ENCODE measurements around the gene RPS2.

Gene RPS2

DNA sequence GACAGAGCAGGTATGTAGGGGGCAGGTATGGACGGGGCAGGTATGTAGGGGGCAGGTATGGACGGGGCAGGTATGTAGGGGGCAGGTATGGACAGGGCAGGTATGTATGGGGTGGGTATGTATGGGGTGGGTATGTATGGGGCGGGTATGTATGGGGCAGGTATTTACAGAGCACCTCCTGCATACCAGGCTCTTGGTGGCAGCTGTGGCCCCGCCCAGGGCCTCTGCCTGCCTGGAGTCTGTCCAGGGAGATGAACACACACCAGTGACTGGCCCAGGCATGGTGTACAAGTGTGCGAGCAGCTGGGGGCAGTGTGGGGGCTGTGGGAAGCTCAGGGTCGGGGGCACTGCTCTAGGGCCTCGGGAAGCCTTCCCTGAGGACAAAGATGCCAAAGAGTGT lies 14.6 kb downstream of the RPS2 start:
- TF ChIP-seq, protein P1, sequence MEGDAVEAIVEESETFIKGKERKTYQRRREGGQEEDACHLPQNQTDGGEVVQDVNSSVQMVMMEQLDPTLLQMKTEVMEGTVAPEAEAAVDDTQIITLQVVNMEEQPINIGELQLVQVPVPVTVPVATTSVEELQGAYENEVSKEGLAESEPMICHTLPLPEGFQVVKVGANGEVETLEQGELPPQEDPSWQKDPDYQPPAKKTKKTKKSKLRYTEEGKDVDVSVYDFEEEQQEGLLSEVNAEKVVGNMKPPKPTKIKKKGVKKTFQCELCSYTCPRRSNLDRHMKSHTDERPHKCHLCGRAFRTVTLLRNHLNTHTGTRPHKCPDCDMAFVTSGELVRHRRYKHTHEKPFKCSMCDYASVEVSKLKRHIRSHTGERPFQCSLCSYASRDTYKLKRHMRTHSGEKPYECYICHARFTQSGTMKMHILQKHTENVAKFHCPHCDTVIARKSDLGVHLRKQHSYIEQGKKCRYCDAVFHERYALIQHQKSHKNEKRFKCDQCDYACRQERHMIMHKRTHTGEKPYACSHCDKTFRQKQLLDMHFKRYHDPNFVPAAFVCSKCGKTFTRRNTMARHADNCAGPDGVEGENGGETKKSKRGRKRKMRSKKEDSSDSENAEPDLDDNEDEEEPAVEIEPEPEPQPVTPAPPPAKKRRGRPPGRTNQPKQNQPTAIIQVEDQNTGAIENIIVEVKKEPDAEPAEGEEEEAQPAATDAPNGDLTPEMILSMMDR (IDR thresholded peaks at IDR 0.05; ENCODE audit: low read depth, low read length): no peak
- DNase-seq (ENCODE audit: low read depth in 2 of 2): no peak
- H3K4me3 ChIP-seq (replicated peaks in 1 of 2; ENCODE audit: low read depth in 2 of 2, low read length in 2 of 2): no peak overlapping the region

DNA sequence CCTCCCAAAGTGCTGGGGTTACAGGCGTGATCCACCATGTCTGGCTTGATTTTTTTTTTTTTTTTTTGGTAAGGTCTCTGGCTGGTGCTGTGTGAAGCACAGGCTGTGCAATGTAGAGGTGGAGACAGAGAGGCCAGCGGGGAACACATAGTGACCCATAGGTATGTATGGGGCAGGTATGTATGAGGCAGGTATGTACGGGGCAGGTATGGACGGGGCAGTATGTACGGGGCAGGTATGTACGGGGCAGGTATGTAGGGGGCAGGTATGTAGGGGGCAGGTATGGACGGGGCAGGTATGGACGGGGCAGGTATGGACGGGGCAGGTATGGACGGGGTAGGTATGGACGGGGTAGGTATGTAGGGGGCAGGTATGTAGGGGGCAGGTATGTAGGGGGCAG lies 15.1 kb downstream of the RPS2 start:
- TF ChIP-seq, protein P1 (IDR thresholded peaks at IDR 0.05; ENCODE audit: low read depth, low read length): no peak
- no peak overlapping the region for H3K4me3 ChIP-seq (replicated peaks in 1 of 2; ENCODE audit: low read depth in 2 of 2, low read length in 2 of 2)

DNA sequence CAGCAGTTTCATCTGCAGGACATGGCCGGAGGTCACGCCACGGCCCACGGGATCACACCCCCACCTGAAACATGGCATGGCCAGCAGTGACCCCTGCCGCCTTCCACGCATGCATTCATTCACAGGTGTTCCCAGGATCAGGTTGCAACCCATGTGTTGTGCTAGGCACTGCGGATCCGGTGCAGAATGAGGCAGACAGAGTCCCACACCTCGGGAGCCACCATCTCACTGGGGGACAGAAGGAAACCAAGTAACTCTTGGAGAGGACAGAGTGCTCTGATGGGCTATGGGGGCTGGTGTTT lies 17.3 kb downstream of the RPS2 start:
- no peak overlapping the region for H3K4me3 ChIP-seq (replicated peaks in 1 of 2; ENCODE audit: low read depth in 2 of 2, low read length in 2 of 2)
- TF ChIP-seq, protein P1 (IDR thresholded peaks at IDR 0.05; ENCODE audit: low read depth, low read length): no peak
- DNase-seq (ENCODE audit: low read depth in 2 of 2): no peak

More for the DNA sequence above, 15.1 kb downstream of the RPS2 start:
- DNase-seq (ENCODE audit: low read depth in 2 of 2): no peak

DNA sequence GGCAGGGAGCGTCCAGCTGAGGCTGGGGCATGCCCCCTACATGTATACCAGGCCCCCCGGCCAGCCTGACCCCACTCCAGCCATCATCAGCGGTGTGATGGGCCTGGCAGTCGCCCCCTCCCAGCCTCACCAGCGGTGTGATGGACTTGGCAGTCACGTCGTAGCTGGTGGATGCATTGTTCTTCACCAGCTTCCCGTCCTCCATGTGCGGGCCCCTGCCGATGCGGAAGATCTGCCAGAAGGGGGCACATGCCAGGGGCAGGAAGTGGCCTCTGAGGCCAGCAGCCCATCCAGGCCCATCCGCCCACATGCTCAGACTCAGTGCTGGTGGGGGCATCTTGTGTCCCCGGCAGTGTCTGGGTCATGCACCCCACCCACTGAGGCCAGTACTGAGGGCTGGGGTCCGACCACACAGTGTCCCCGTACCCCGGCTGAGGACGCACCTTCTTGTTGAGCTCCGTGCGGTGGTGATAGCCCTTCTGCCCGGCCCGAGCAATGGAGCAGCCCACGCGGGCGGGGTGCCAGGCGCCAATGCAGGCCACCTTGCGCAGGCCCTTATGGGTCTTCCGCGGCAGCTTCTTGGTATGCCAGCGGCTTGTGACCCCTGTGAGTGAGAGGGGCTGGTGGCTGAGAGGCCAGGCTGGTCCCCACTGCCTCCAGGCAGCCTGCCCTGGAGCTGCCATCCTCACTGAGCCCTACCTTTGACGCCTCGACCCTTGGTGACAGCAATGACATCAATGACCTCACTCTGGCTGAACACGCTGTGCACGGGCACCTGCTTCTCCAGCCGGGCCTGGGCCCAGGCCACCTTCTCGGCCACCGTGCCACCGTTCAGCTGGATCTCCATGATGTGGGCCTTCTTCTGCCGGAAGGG lies 17.9 kb downstream of the RPS2 start:
- no peak for DNase-seq (ENCODE audit: low read depth in 2 of 2)
- TF ChIP-seq, protein P1 (IDR thresholded peaks at IDR 0.05; ENCODE audit: low read depth, low read length): no peak
- no peak overlapping the region for H3K4me3 ChIP-seq (replicated peaks in 1 of 2; ENCODE audit: low read depth in 2 of 2, low read length in 2 of 2)

DNA sequence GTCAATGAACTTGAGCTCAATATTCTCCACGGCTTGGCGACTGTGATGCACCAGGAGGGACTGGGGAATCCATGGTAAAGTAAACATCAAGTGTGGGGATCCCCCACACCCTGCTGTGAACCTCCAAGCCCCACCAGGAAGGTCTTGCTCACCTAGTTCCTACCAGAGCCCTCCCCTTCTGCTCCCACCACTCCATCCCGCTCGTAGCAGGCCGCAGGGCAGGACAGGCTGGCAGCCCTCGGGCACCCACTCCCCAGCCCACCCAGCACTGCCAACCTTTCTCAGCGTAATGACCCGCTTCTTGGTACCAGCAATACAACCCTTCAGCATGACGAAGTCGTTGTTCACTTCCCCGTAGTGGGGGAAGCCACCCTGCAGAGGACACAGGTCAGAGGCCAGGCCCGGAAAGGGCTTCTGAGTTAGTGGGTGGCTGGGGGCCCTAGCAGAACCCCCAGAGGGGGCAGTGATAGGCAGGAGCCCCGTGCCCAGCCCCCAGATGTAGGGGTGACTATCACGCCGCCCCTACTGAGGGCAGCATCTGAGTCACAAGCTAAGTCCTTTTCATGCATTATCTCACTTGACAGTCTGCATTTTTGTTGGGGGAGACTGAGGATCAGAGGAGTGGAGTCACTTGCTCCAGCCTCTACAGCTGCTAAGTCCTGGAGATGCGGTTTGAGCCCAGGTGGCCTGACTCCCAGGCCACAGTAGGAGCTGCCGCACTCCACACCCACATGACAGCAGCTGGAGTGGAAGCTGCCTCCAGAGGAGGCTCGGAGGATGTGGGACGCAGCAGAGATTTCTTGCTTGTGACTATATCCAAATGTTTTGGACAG lies 18.9 kb downstream of the RPS2 start:
- TF ChIP-seq, protein P1 (IDR thresholded peaks at IDR 0.05; ENCODE audit: low read depth, low read length): no peak
- H3K4me3 ChIP-seq (replicated peaks in 1 of 2; ENCODE audit: low read depth in 2 of 2, low read length in 2 of 2): no peak overlapping the region
- no peak for DNase-seq (ENCODE audit: low read depth in 2 of 2)

DNA sequence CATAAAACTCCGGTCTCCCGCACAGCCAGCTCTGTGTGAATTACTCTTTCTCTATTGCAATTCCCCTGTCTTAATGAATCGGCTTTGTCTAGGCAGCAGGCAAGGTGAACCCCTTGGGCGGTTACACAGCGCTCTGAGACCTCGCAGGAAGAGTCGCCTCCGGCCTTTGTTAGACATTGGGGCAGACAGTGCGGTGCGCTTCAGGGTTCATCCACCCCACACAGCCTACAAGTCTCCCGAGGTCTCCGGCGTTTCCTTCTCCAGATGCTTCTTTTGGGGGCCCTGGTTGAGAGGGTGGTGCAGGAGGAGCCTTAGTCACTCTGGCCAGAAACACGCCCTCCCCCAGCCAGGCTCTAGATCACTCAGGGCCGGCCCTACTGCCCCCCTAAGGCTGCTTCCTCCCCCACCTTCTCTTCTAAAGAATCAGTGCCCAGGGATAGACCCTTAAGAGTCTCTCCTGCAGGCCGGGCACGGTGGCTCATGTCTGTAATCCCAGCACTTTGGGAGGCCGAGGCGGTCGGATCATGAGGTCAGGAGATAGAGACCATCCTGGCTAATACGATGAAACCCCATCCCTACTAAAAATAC lies 19.9 kb downstream of the RPS2 start:
- no peak overlapping the region for H3K4me3 ChIP-seq (replicated peaks in 1 of 2; ENCODE audit: low read depth in 2 of 2, low read length in 2 of 2)
- DNase-seq (ENCODE audit: low read depth in 2 of 2): no peak
- TF ChIP-seq, protein P1 (IDR thresholded peaks at IDR 0.05; ENCODE audit: low read depth, low read length): no peak

Data from cardiac fibroblast (primary cell).